GM18873 (cell line): ENCODE measurements around the gene SBF1.

Experiments
- ATAC-seq: cut with Tn5 transposase; IDR thresholded peaks from one replicate; pipeline ENCODE4 v1.9.1; 2021; ENCODE audit warnings: mild to moderate bottlenecking, moderate library complexity, moderate number of reproducible peaks; ENCODE audit not compliant: unreplicated experiment, low FRiP score

SBF1 gene

DNA sequence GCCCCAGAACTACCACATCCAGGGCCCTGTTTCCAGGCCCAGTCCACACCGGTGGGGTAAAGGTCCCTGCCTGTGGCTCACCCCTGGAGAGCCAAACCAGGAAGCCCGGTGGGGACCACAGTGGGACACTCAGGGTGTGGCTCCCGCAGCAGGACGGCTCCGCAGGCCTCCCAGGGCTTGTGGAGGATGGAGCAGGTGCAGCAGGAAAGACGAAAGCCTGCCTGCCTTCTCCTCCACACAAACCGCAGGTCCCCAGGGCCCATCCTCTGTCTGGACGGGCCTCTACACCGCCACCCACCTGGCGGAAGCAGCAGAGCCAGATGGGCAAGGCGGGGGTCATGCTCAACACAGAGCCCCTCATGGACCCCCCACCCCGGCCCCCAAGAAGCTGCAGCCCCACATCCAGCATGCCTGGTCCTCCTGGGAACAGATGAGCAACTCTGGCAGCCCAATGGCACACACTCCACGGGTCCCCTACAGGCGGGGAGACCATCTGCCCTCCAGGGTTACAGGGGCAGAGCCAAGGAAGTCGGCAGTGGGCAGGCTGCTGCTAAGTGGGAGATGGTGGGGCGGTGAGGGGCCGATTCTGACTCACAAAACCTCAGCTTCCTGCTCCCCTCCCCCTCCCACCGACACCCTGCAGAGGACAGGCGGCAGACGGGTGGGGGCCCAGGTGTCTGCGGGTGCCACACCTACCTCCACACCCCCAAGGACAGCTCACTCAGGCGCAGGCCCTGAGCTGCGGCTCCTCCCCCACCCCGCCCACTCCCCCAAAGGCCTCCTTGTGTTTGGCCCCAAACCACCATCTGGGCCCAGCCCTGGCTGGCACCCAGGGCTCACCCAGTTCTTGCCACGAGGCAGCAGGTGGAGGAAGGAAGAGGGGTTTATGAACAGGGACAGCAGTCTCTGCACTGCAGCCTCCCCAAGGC, 5.2 kb downstream of the SBF1 start:
- peak; percentile 41 for ATAC-seq

DNA sequence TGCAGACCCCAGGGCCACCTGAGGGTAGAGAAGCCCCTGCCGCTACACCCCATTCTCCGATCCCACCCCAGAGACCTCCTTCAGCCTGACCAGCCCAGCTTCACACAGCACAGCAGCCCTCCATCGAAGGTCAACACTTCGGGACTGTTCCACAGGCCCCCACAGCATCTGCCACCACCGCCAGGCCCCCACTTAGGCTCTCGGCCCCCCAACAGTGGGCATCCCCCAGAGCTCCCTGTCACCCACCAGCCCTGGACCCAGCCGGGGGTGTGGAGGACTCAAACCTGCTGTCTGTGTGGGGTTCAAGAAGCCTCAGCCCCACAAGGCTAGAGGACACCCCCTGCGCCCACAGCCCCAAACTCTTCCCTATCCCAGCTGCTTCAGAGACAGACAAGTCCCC, 6.2 kb downstream of the SBF1 start:
- no peak for ATAC-seq

- ATAC-seq = no peak
Measured at GRCh38 chr22:50467773-50468440, 6.9 kb downstream of the SBF1 start.

DNA sequence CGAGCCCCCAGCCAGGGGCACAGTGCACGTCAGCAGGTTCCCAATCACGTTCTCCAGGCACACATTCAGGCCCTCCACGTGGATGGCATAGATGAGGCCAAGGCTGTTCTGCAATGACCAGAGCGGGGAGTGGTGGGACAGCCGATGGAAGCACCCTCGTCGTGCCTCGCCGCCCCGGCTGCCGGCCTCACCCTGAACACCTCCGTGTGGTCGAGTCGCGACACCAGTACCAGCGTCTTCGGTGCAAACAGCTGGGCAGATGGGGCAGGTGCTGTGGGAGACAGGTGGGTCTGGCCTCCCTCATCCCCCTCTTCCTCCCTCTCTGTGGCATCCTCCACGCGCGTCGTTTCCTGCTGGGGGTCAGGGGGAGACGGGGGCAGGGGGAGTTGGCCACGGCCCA, 7.5 kb downstream of the SBF1 start:
- ATAC-seq = no peak

GRCh38 chr22:50465066-50465930, 9.5 kb downstream of the SBF1 start:
- no peak for ATAC-seq

DNA sequence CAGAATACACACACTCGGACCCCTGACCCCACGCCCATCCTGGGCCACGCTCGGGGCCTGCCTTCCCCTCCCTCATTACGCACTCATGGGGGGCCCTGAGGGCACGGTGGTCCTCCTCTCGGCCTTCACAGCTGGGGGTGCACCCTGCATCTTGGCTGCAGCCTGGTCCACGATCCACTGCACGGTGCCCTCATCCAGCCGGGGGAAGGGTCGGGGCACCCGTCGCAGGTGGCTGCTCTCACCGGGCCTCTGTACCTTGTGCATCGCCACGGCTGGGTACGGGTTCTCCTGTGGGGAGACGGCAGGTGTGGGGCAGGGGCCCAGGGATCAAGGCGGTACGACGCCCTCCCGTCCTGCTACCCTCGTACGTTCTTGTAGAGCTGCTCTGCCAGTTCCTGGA, 10.4 kb downstream of the SBF1 start:
- ATAC-seq = no peak

DNA sequence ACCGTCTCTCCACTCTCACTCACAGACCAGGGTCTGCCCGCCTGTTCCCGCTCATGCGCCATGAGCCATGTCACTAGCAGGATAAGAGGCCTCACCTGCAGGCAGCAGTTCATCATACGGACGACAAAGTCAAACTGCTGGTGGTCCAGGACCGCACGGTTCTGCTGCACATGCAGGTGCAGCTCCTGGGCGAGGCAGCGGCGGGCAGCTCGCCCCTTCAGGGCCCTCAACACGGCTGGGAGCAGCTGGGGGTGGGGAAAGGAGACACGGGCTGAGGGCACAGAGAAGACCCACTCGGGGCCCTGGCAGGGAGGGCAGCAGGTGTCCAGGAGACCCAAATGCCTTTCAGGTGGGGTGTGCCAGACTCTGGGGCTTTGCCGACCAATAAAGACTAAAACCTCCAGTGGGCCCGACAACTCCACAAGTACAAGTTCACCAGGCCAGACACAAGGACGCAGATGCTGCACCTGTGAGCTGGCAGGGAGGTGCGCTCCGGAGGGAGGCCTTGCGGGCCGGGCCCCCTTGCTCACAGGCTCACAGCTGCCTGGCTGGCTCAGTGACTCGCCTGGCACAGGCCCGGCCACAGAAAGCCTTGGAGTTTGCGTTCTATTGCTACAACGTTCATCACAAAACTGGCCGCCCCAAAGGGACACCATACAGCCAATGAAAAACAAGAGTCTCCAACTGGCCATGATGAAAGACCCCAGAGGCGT, 11.5 kb downstream of the SBF1 start:
- no peak for ATAC-seq

GRCh38 chr22:50461979-50462540, 12.8 kb downstream of the SBF1 start:
- no peak for ATAC-seq

DNA sequence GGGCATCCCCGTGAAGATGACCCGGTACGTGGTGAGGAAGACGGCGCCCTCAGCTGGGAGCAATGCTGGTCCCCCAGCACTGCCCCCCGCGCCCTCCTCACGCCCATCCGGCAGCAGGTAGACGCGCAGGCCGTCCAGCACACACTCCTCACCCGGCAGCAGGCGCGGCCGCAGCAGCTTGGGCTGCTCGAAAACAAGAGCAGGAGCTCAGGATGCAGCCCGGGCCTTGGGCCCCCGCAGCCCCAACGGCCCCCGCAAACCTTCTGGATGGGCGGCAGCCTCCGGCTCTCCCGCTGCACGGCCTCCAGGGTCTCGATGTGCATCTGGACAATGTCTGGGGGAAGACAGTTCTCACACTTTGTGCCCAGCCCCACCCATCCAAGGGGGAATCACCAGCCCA, 13.3 kb downstream of the SBF1 start:
- ATAC-seq = no peak

GRCh38 chr22:50460938-50461337, 13.9 kb downstream of the SBF1 start:
- ATAC-seq = no peak

DNA sequence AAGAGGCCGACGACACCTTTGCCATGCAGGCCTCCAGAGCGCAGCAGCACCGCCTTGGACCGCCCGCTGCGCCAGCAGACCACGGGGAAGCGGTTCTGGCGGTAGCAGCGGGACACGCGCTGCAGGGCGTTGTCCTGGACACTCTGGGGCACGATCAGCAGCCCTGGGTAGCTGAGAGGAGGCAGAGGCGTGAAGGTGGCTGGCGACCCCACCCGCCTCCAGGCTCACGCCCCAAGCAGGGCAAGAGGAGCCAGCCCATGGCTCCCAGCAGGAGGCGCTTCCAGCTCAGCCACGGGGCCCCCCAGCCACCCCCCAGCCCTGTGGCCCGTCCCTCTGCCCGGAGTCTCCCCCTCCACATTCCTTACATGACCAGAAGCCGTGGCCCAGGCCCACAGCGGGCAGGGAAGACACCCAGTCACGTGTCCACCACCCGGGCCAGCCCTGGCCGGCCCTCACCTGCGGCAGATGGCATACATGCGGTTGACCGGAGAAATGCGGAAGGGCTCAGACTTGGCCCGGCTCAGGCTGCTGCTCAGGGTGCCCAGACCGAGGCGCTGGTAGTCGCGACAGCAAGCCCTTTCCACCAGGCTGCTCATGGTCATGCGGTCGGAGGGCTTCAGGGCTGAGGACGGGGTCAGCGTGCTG, 15.2 kb downstream of the SBF1 start:
- no peak for ATAC-seq

DNA sequence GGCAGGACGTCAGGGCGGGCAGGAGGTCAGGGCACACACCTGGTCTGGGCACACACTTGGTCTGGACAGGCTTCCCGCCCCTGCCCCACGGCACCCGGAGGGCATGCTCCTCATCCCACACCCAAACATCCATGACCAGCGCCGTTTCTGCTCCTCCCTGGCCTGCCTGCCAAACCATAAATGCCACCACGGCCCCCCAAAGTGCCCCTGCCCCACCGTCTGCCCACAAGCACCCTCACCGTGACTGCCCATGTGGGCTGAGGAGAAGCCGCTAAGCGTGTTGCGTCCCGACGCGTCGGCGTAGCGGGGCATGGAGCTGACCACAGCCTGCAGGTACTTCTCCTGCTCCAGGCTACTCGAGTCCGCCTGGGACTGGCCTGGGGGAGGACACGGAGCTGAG, 15.8 kb downstream of the SBF1 start:
- no peak for ATAC-seq

DNA sequence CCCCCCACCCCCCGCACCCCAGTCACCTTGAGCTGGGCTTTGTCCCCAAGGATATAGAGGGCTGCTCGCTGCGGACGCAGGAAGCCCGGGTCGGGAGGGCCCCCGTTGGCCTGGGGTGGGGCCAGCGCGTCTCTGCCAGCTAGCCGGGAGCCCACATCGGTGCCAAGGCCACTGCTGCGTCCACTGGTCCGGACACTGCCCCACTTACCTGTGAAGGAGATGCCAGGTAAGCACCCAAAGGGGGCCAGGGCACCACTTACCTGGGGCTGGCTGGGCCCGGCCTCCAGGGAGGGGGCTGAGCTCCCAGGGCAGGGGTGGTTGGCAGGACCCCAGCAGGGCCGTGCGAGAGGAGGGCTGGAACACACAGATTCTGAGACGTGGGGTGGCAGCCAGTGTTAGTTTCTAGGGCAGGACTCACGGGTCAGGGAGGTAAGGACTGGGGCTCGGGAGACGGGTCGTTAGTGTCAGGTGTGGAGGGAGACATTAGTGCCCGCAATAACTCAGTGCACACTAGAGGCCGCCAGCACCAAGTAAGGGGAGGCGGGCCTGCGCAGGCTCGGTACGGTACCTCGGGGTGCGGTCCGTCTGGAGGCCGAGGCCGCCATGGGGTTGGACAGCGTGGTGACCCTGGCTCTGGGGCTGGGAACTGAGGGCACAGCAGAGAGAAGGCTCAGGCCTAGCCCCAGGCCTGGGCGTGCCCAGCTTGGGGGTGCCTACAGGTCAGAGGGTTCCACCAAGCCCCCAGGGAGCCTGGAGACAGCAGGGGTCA, 18.2 kb downstream of the SBF1 start:
- ATAC-seq = no peak

DNA sequence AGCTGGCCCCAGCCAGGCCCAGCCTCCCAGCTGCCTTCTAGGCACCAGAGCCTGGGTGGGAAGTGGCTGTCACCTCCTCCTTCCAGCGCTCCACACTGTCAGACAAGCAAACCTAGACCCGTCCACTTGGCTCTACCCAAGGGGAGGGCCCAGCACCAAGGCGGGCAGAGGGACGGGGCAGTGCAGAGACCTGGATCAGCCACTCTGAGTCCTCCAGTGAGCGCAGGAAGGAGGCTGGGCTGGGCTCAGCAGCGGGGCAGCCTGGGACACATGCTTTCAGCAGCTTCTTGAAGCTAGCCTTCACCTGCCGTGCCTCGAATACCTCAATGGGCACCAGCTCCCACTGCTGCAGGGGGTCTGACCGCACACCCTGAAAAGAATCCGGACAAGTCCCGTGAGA, 18.8 kb downstream of the SBF1 start:
- no peak for ATAC-seq

DNA sequence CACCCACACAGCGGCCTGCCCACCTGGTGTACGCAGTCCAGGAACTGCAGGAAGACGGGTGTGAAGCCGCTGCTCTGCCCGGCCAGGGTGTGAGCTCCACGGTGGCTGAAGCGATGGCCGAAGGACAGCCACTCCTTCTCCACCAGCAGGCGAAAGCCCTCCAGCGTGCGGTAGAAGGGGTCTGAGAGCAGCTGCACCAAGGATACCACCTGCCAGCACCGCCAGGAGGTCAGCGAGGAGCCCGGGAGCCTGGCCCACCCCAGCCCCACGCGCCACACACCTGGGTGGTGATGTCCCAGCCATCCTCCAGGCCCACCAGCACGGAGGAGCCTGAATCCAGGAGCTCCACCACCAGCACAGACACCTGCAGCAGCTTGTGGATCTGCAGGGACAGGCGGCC, 19.6 kb downstream of the SBF1 start:
- ATAC-seq = no peak

GRCh38 chr22:50454556-50455075, 20.2 kb downstream of the SBF1 start:
- ATAC-seq = no peak

DNA sequence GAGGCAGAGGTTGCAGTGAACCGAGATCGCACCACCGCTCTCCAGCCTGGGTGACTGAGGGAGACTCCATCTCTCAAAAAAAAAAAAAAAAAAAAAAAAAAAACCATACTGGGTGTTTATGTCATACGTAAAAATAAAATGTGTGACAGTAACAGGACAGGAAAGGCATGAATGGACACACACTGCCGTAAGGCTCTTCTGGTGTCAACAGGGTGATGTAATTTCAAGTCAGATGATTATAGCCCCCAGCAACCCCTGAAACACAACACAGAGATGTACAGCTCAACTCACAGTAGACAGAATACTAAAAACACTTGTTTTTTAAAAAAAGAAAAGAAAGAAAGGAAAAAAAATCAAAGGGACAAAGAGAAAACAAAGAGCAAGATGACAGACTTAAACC, 22.2 kb downstream of the SBF1 start:
- ATAC-seq = no peak
